Dedifferentiated amniotic fluid mesenchymal stem cell (primary cell): ENCODE data around the gene DNAJC2.
"Not testable (repeated sequence)": the region's sequence is repeated elsewhere in the genome, so short reads cannot be mapped to it uniquely, and the experiment has no call there.

ENCODE experiments used
- DNase-seq: peaks from one replicate; pipeline ENCODE4 v3.0.0-alpha.2; 2016; ENCODE audit errors: extremely low spot score

Gene DNAJC2

DNA sequence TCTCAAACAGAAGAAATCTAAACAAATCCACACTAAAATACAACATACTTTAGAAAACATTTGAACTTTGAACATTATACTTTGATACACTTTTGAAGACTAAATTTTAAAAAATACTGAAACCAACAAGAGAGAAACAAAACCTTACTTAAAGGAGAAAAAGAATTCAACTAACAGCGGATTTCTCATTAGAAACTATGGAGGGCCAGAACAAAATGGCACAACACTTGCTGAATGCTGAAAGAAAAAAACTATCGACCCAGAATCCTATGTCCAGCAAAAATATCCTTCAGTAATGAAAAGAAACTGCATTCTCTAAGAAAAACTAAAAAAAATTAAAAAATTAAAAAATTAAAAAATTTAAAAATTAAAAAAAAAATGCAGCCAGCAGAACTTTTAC lies 80.5 kb downstream of the DNAJC2 start:
- not testable (repeated sequence) for DNase-seq
